GM21447 (cell line): ENCODE measurements around the gene SYNE1.

Experiments
- ATAC-seq: cut with Tn5 transposase; IDR thresholded peaks from one replicate; pipeline ENCODE4 v1.9.1; 2021; ENCODE audit not compliant: unreplicated experiment

Gene SYNE1

GRCh38 chr6:152323376-152323775 lies 313.8 kb downstream of the SYNE1 start:
- no peak for ATAC-seq

- no peak for ATAC-seq
Observed at GRCh38 chr6:152318278-152318677, 318.9 kb downstream of the SYNE1 start.

DNA sequence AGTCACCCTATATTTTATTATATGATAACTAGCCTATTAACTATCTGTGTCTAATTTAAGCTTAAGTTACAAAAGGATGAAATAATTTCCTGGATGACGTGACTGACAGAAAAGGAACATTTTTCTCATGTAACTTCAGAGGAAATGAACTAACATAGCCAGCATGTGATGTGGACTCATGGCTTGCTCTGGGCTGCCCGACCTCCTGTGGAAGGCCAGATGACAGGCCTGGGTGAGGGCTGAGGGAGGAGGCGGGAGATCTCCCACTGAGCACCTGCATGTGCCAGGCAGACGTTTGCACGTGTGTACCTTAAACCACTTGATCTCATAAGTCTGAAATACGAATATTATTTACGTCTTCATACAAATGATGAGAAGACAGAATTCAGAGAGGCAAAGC lies 321.1 kb downstream of the SYNE1 start:
- ATAC-seq, result no peak

GRCh38 chr6:152314483-152314832 lies 322.7 kb downstream of the SYNE1 start:
- no peak for ATAC-seq

GRCh38 chr6:152313542-152314482 lies 323.4 kb downstream of the SYNE1 start:
- no peak for ATAC-seq

GRCh38 chr6:152312434-152312833 lies 324.7 kb downstream of the SYNE1 start:
- no peak for ATAC-seq

GRCh38 chr6:152310371-152310954 lies 326.7 kb downstream of the SYNE1 start:
- no peak for ATAC-seq

- peak; percentile 67 for ATAC-seq
Observed at GRCh38 chr6:152309648-152310047, 327.5 kb downstream of the SYNE1 start.

- no peak for ATAC-seq
Observed at GRCh38 chr6:152309006-152309405, 328.2 kb downstream of the SYNE1 start.

GRCh38 chr6:152308306-152308705 lies 328.9 kb downstream of the SYNE1 start:
- ATAC-seq, result no peak

DNA sequence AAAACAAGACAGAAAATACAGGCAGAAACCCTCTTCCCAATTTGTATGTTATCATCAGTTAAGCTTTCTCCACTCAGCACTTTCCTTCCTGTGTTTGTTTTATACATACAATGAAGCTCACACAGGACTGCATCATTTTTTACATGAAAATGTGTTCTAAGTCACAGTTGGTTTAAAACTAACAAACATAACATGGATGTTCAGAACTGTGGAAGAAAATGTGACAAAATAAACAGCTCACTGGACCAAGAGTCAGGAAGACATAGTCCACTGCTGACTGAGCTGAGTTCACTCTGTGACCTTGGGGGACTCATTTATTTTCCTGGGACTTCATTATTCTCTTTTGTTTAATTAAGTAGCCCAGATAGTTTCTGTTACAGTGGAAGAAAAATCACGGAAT lies 331.5 kb downstream of the SYNE1 start:
- ATAC-seq, result no peak

- ATAC-seq, result peak; percentile 88
Observed at GRCh38 chr6:152301765-152302568, 335.2 kb downstream of the SYNE1 start.

- ATAC-seq, result peak; percentile 27
Observed at GRCh38 chr6:152301021-152301764, 336.0 kb downstream of the SYNE1 start.

GRCh38 chr6:152300517-152300916 lies 336.6 kb downstream of the SYNE1 start:
- ATAC-seq, result no peak

GRCh38 chr6:152298848-152299735 lies 338.1 kb downstream of the SYNE1 start:
- no peak for ATAC-seq

- peak; percentile 11 for ATAC-seq
Observed at GRCh38 chr6:152298055-152298647, 339.0 kb downstream of the SYNE1 start.

DNA sequence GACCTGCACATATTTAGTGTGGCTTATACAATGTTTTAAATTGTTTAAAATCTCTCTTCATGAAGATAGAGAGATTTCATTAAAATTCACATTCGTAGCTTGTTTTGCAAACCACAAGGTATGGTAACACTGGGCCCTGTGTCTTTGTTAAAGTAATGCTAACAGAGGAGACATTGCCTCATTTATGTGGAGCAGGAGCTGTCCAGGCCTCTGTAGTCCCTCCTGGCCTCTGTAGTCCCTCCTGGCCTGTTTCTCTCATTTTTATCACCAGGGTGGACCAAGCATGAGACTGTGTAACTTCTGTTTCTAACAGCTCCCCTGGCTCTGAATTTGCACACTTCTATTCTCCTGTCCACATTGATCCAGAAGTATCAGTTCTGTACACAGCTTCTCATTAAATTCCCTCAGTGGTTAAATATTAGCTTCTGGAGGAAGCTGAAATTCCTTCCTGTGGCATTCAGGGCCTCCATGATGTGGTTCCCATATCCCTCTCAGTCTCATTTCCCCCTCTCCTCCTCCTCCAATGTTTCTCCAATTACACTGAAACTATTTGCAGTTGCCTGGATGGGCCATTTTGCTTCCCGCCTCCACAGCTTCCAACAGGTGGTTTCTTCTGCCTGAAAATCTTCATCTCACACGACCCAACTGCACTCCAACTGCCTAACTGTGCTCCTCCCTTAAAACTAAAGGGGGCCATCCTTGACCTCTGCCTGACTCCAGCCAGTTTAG lies 340.4 kb downstream of the SYNE1 start:
- no peak for ATAC-seq

DNA sequence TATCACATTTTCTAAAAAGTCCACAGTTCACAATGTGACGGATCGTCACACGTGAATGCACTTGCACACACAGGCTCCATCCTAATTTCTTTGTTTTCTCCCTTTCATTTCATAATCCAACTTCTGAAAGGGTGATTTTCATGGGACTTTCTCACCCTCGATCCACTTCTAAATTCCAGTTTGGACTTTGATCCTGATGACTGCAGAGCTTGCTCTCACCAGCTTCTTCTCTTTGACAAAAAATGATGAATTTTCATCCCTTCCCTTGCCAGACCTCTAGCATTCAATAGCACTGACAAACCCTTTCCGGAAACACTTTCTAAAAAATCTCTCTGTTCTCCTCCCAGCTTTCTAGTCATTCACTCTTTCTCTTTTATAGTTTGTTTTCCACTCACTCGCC lies 341.2 kb downstream of the SYNE1 start:
- no peak for ATAC-seq

GRCh38 chr6:152295346-152295745 lies 341.8 kb downstream of the SYNE1 start:
- ATAC-seq, result no peak
